ENCODE data around the gene ERVK3-1. TPM values are rescaled to one million over a fixed set of nuclear protein-coding genes. Genes with fewer than 3 reads are reported as not detected.

Gene ERVK3-1
- polyA plus RNA-seq, 1 donor from 2014 or later: 141 TPM

GRCh38 chr19:58261600-58261967 is 43.6 kb upstream of the ERVK3-1 start:
- H3K9me2 ChIP-seq (ENCODE audit: insufficient read depth, low read length): no peaks in the 10 kb centered on the region
- H3K9ac ChIP-seq (ENCODE audit: low read length): no peak overlapping the region
- no peak overlapping the region for H2AFZ ChIP-seq (ENCODE audit: low read depth, low read length)
- TF ChIP-seq POLR2AphosphoS5 (IDR thresholded peaks at IDR 0.05): no peak
- TF ChIP-seq EZH2 (IDR thresholded peaks at IDR 0.05; ENCODE audit: borderline replicate concordance, insufficient read depth, low read length, poor library complexity, severe bottlenecking): no peak
- TF ChIP-seq EP300 (conservative IDR thresholded peaks at IDR 0.05; ENCODE audit: poor library complexity, severe bottlenecking): no peak
- TF ChIP-seq RAD21 (conservative IDR thresholded peaks at IDR 0.05): no peak
- TF ChIP-seq CTCF (IDR thresholded peaks at IDR 0.05; ENCODE audit: poor library complexity, severe bottlenecking): no peak
- no peak for TF ChIP-seq SMC3 (conservative IDR thresholded peaks at IDR 0.05; ENCODE audit: poor library complexity)
- TF ChIP-seq TAF1 (IDR thresholded peaks at IDR 0.05; ENCODE audit: low read depth): no peak
- no peak for TF ChIP-seq MXI1 (conservative IDR thresholded peaks at IDR 0.05; ENCODE audit: poor library complexity, severe bottlenecking)
- no peak for TF ChIP-seq REST (IDR thresholded peaks at IDR 0.05; ENCODE audit: borderline replicate concordance)
- no peak overlapping the region for H3K4me3 ChIP-seq (ENCODE audit: low read length)
- H3K27me3 ChIP-seq (ENCODE audit: insufficient read depth, low read depth, low read length): no peaks in the 10 kb centered on the region
- H3K4me2 ChIP-seq (ENCODE audit: low read length): no peak overlapping the region
- no peak overlapping the region for H3K27ac ChIP-seq (ENCODE audit: low read length)
- H4K20me1 ChIP-seq (ENCODE audit: insufficient read depth): no peaks in the 10 kb centered on the region
- peaks cover 75% of the 10 kb centered on the region for H3K9me3 ChIP-seq (ENCODE audit: low read length)
- H3K36me3 ChIP-seq (ENCODE audit: insufficient read depth, low read length): peaks cover 20% of the 10 kb centered on the region
- no peaks in the 10 kb centered on the region for H3K79me2 ChIP-seq (replicated peaks; ENCODE audit: insufficient read depth, low read length)
- H3F3A ChIP-seq (ENCODE audit: insufficient read depth, low read length, poor library complexity, severe bottlenecking): no peaks in the 10 kb centered on the region

- no peak for TF ChIP-seq MXI1 (conservative IDR thresholded peaks at IDR 0.05; ENCODE audit: poor library complexity, severe bottlenecking)
- TF ChIP-seq SMC3 (conservative IDR thresholded peaks at IDR 0.05; ENCODE audit: poor library complexity): no peak
- TF ChIP-seq EZH2 (IDR thresholded peaks at IDR 0.05; ENCODE audit: borderline replicate concordance, insufficient read depth, low read length, poor library complexity, severe bottlenecking): no peak
- no peak for TF ChIP-seq EP300 (conservative IDR thresholded peaks at IDR 0.05; ENCODE audit: poor library complexity, severe bottlenecking)
These were observed 42.9 kb upstream of the ERVK3-1 start for GRCh38 chr19:58261968-58262921.

More at GRCh38 chr19:58261968-58262921, 42.9 kb upstream of the ERVK3-1 start:
- no peaks in the 10 kb centered on the region for H3K79me2 ChIP-seq (replicated peaks; ENCODE audit: insufficient read depth, low read length)
- H3K27ac ChIP-seq (ENCODE audit: low read length): no peak overlapping the region
- H3K9me3 ChIP-seq (ENCODE audit: low read length): peaks cover 77% of the 10 kb centered on the region
- H3K36me3 ChIP-seq (ENCODE audit: insufficient read depth, low read length): peaks cover 20% of the 10 kb centered on the region
- no peak overlapping the region for H2AFZ ChIP-seq (ENCODE audit: low read depth, low read length)
- no peak overlapping the region for H3K4me2 ChIP-seq (ENCODE audit: low read length)
- H4K20me1 ChIP-seq (ENCODE audit: insufficient read depth): no peaks in the 10 kb centered on the region
- no peak overlapping the region for H3K9ac ChIP-seq (ENCODE audit: low read length)
- no peak overlapping the region for H3K4me3 ChIP-seq (ENCODE audit: low read length)
- no peaks in the 10 kb centered on the region for H3K27me3 ChIP-seq (ENCODE audit: insufficient read depth, low read depth, low read length)
- H3K9me2 ChIP-seq (ENCODE audit: insufficient read depth, low read length): no peaks in the 10 kb centered on the region
- H3F3A ChIP-seq (ENCODE audit: insufficient read depth, low read length, poor library complexity, severe bottlenecking): no peaks in the 10 kb centered on the region
